NCI-H146 treated with DMSO at 0.1 percent for 48 hours (cell line): ENCODE measurements around the gene NFIB.

Source experiments
- DNase-seq: peaks from one replicate; lab custom pipeline; 2025; ENCODE audit not compliant: unreplicated experiment; lab: John Stamatoyannopoulos, UW

Gene NFIB

GRCh38 chr9:14249527-14249926 lies 64.4 kb downstream of the NFIB start:
- no peak for DNase-seq

- DNase-seq = no peak
These were observed 65.8 kb downstream of the NFIB start for GRCh38 chr9:14248149-14248548.

GRCh38 chr9:14247577-14247976 lies 66.4 kb downstream of the NFIB start:
- no peak for DNase-seq

- no peak for DNase-seq
These were observed 67.0 kb downstream of the NFIB start for GRCh38 chr9:14246951-14247350.

GRCh38 chr9:14245901-14246525 lies 67.9 kb downstream of the NFIB start:
- DNase-seq = no peak

- DNase-seq = no peak
These were observed 70.4 kb downstream of the NFIB start for GRCh38 chr9:14243514-14244042.

- no peak for DNase-seq
These were observed 71.7 kb downstream of the NFIB start for GRCh38 chr9:14242150-14242805.

- no peak for DNase-seq
These were observed 73.4 kb downstream of the NFIB start for GRCh38 chr9:14240537-14240936.

- no peak for DNase-seq
These were observed 75.4 kb downstream of the NFIB start for GRCh38 chr9:14238518-14238917.

GRCh38 chr9:14238079-14238478 lies 75.9 kb downstream of the NFIB start:
- DNase-seq = no peak

- no peak for DNase-seq
These were observed 77.3 kb downstream of the NFIB start for GRCh38 chr9:14236591-14236990.

- no peak for DNase-seq
These were observed 81.8 kb downstream of the NFIB start for GRCh38 chr9:14232111-14232510.

- DNase-seq = no peak
These were observed 82.5 kb downstream of the NFIB start for GRCh38 chr9:14231196-14231990.

GRCh38 chr9:14228602-14229001 lies 85.3 kb downstream of the NFIB start:
- no peak for DNase-seq

GRCh38 chr9:14226855-14227532 lies 86.9 kb downstream of the NFIB start:
- DNase-seq = no peak

GRCh38 chr9:14223081-14223480 lies 90.9 kb downstream of the NFIB start:
- DNase-seq = no peak

- DNase-seq = no peak
These were observed 91.6 kb downstream of the NFIB start for GRCh38 chr9:14222149-14222835.

- DNase-seq = no peak
These were observed 92.4 kb downstream of the NFIB start for GRCh38 chr9:14221558-14221957.

- DNase-seq = no peak
These were observed 92.8 kb downstream of the NFIB start for GRCh38 chr9:14221119-14221518.

GRCh38 chr9:14220256-14220655 lies 93.7 kb downstream of the NFIB start:
- DNase-seq = no peak

- no peak for DNase-seq
These were observed 94.1 kb downstream of the NFIB start for GRCh38 chr9:14219850-14220249.
